WTC11 (cell line): ENCODE data around the gene ANTXR2. TPM values are rescaled to one million over a fixed set of nuclear protein-coding genes. Genes with fewer than 3 reads are reported as not detected.

Source experiments
- ATAC-seq: fragments of 200-7000 bp; cut with Tn5 transposase; 2 replicates; pipeline ENCODE4 v1.10.0; 2021; ENCODE audit warnings: mild to moderate bottlenecking, moderate library complexity
- CTCF ChIA-PET: fragments of 300-600 bp; sonication (Branson Sonifier 250); formaldehyde crosslinking; loops from one replicate; lab custom pipeline; 2021; ENCODE audit warnings: antibody characterized with exemption; lab: Charles Lee
- POLR2A ChIA-PET: fragments of 350-600 bp; sonication (Branson Sonifier 250); formaldehyde crosslinking; loops from one replicate; lab custom pipeline; 2021; ENCODE audit warnings: antibody characterized with exemption; lab: Charles Lee
- DNase-seq: peaks from one replicate; pipeline ENCODE4 v3.0.0; 2021; ENCODE audit warnings: low spot score
- H3K27ac Mint-ChIP-seq: 2 replicates; pipeline ENCODE4 v1.8.0; 2021; ENCODE audit warnings: mixed read lengths
- H3K27me3 Mint-ChIP-seq: 2 replicates; pipeline ENCODE4 v1.8.0; 2021; ENCODE audit warnings: low read depth, mild to moderate bottlenecking, moderate library complexity, mixed read lengths
- H3K36me3 Mint-ChIP-seq: 2 replicates; pipeline ENCODE4 v1.8.0; 2021; ENCODE audit warnings: mixed read lengths
- H3K4me1 Mint-ChIP-seq: 2 replicates; pipeline ENCODE4 v1.8.0; 2022; ENCODE audit warnings: mixed read lengths
- H3K4me3 Mint-ChIP-seq: 2 replicates; pipeline ENCODE4 v1.8.0; 2021; ENCODE audit warnings: mild to moderate bottlenecking, moderate library complexity, mixed read lengths
- H3K9me3 Mint-ChIP-seq: 2 replicates; pipeline ENCODE4 v1.8.0; 2021; ENCODE audit warnings: mixed read lengths
- CBFB ChIP-seq: sonication (generic); formaldehyde crosslinking; IDR thresholded peaks from 2 replicates; pipeline ENCODE4 v1.8.1; 2022; ENCODE audit warnings: mild to moderate bottlenecking, low read depth, missing genetic modification reagents
- CTCF ChIP-seq: fragments of 200-600 bp; IDR thresholded peaks from 2 replicates; pipeline ENCODE4 v1.8.0; 2022; ENCODE audit warnings: antibody characterized with exemption
- ERG ChIP-seq: fragments of 250-450 bp; sonication (Bioruptor Pico); IDR thresholded peaks from 2 replicates; pipeline ENCODE4 v1.8.0; 2021; ENCODE audit warnings: mild to moderate bottlenecking
- FOXP1 ChIP-seq: sonication (generic); formaldehyde crosslinking; IDR thresholded peaks from 2 replicates; pipeline ENCODE4 v1.8.0; 2022; ENCODE audit warnings: missing genetic modification reagents, mild to moderate bottlenecking, moderate library complexity, borderline replicate concordance
- GABPB1 ChIP-seq: sonication (generic); formaldehyde crosslinking; IDR thresholded peaks from 2 replicates; pipeline ENCODE4 v1.8.1; 2023; ENCODE audit warnings: mild to moderate bottlenecking, missing genetic modification reagents
- GTF2I ChIP-seq: fragments of 250-450 bp; sonication (Bioruptor Pico); conservative IDR thresholded peaks from 2 replicates; pipeline ENCODE4 v1.4.0; 2021; ENCODE audit warnings: mild to moderate bottlenecking
- MXD4 ChIP-seq: fragments of 250-450 bp; sonication (Bioruptor Pico); IDR thresholded peaks from 2 replicates; pipeline ENCODE4 v1.8.0; 2021; ENCODE audit warnings: mild to moderate bottlenecking, moderate library complexity, borderline replicate concordance
- NR3C1 ChIP-seq: sonication (generic); formaldehyde crosslinking; conservative IDR thresholded peaks from 2 replicates; pipeline ENCODE4 v1.8.1; 2023; ENCODE audit warnings: low read depth, mild to moderate bottlenecking, missing genetic modification reagents
- PREB ChIP-seq: sonication (generic); formaldehyde crosslinking; IDR thresholded peaks from 2 replicates; pipeline ENCODE4 v1.8.1; 2022; ENCODE audit warnings: mild to moderate bottlenecking, missing genetic modification reagents, moderate library complexity, borderline replicate concordance
- SMAD3 ChIP-seq: sonication (generic); formaldehyde crosslinking; IDR thresholded peaks from 2 replicates; pipeline ENCODE4 v1.8.0; 2022; ENCODE audit warnings: missing genetic modification reagents, mild to moderate bottlenecking, borderline replicate concordance
- SOX15 ChIP-seq: fragments of 250-450 bp; sonication (Bioruptor Pico); IDR thresholded peaks from 2 replicates; pipeline ENCODE4 v1.9.0; 2021; ENCODE audit warnings: mild to moderate bottlenecking
- TEAD1 ChIP-seq: sonication (generic); formaldehyde crosslinking; IDR thresholded peaks from 2 replicates; pipeline ENCODE4 v1.8.0; 2022; ENCODE audit warnings: mild to moderate bottlenecking, missing genetic modification reagents
- USF2 ChIP-seq: sonication (generic); formaldehyde crosslinking; IDR thresholded peaks from 2 replicates; pipeline ENCODE4 v1.8.1; 2023; ENCODE audit warnings: mild to moderate bottlenecking, missing genetic modification reagents, moderate library complexity
- ZBTB43 ChIP-seq: sonication (generic); formaldehyde crosslinking; IDR thresholded peaks from 2 replicates; pipeline ENCODE4 v1.8.1; 2023; ENCODE audit warnings: mild to moderate bottlenecking, missing genetic modification reagents
- ZNF138 ChIP-seq: sonication (generic); formaldehyde crosslinking; conservative IDR thresholded peaks from 2 replicates; pipeline ENCODE4 v1.8.1; 2022; ENCODE audit warnings: mild to moderate bottlenecking, moderate library complexity, missing genetic modification reagents
- ZNF263 ChIP-seq: sonication (generic); formaldehyde crosslinking; IDR thresholded peaks from 2 replicates; pipeline ENCODE4 v1.8.1; 2022; ENCODE audit warnings: low read depth, mild to moderate bottlenecking, moderate library complexity, missing genetic modification reagents
- ZNF396 ChIP-seq: fragments of 250-450 bp; sonication (Bioruptor Pico); IDR thresholded peaks from 2 replicates; pipeline ENCODE4 v1.8.0; 2021; ENCODE audit warnings: mild to moderate bottlenecking, moderate library complexity, borderline replicate concordance
- ZNF423 ChIP-seq: fragments of 250-450 bp; sonication (Bioruptor Pico); IDR thresholded peaks from 2 replicates; pipeline ENCODE4 v2.1.2; 2022; ENCODE audit warnings: mild to moderate bottlenecking, moderate library complexity
- ZNF671 ChIP-seq: fragments of 250-450 bp; sonication (Bioruptor Pico); IDR thresholded peaks from 2 replicates; pipeline ENCODE4 v1.8.0; 2021; ENCODE audit warnings: mild to moderate bottlenecking
- ZSCAN18 ChIP-seq: fragments of 250-450 bp; sonication (Bioruptor Pico); IDR thresholded peaks from 2 replicates; pipeline ENCODE4 v2.1.2; 2022; ENCODE audit warnings: mild to moderate bottlenecking, moderate library complexity
- total RNA-seq: library from RNA; stranded (reverse); gene quantifications from 3 replicates; pipeline ENCODE4 v1.2.3, GENCODE V29; 2021

The ANTXR2 gene
- total RNA-seq, 1 experiment from 2014 or later = 9.9 TPM

- TF ChIP-seq GTF2I (CRISPR knock-in tag) (no peak), TEAD1 (peak; percentile 70; the same call in 1 of the 2 replicates), ZNF263 (no peak), FOXP1 (CRISPR knock-in tag) (peak; percentile 83; the same call in 1 of the 2 replicates), ZNF671 (CRISPR knock-in tag) (no peak), MXD4 (no peak), ZSCAN18 (no peak), GABPB1 (CRISPR knock-in tag) (no peak), ERG (CRISPR knock-in tag) (no peak)
- TF ChIP-seq, all 79 proteins: peak for 14
Observed at GRCh38 chr4:79964400-79965211, 108.4 kb downstream of the ANTXR2 start (continued).

- Mint-ChIP-seq H3K36me3 (no peaks in the 10 kb centered on the region), H3K9me3 (no peaks in the 10 kb centered on the region), H3K4me3 (peak overlapping the region; percentile 82), H3K27ac (no peak overlapping the region), H3K4me1 (peaks cover 29% of the 10 kb centered on the region), H3K27me3 (peaks cover 35% of the 10 kb centered on the region)
- CTCF ChIA-PET = interaction anchor here (1.1 kb wide), 1 partner anchor 109 kb away, joined by 3 read pairs; the partner anchor contains the start of gene ANTXR2
- DNase-seq = no peak
- no peak for TF ChIP-seq ZNF671 (CRISPR knock-in tag)
- no peak for TF ChIP-seq CTCF
- no peak for TF ChIP-seq SOX15 (CRISPR knock-in tag)
- TF ChIP-seq ZNF138 (CRISPR knock-in tag) = no peak
- POLR2A ChIA-PET = interaction anchor here (0.6 to 0.8 kb wide), 2 partner anchors 10 to 416 kb away, joined by 3 to 4 read pairs; no protein-coding TSS in a partner anchor
- no peak for ATAC-seq
Observed at GRCh38 chr4:79964020-79964399, 109.0 kb downstream of the ANTXR2 start.

GRCh38 chr4:79959652-79960051 lies 113.4 kb downstream of the ANTXR2 start:
- ChIA-PET POLR2A (interaction anchor here (1.7 kb wide), 1 partner anchor 35 kb away, joined by 3 read pairs; no protein-coding TSS in a partner anchor), CTCF (no interaction called here)
- peak; percentile 20; the same call in 1 of the 2 replicates for ATAC-seq
- H3K9me3 Mint-ChIP-seq = no peaks in the 10 kb centered on the region
- no peaks in the 10 kb centered on the region for H3K36me3 Mint-ChIP-seq
- no peak overlapping the region for H3K4me3 Mint-ChIP-seq
- DNase-seq = no peak
- H3K27ac Mint-ChIP-seq = no peak overlapping the region
- peaks cover 18% of the 10 kb centered on the region for H3K27me3 Mint-ChIP-seq
- peaks cover 23% of the 10 kb centered on the region for H3K4me1 Mint-ChIP-seq
- TF ChIP-seq USF2 (CRISPR knock-in tag) (no peak), CBFB (CRISPR knock-in tag) (no peak), ZNF671 (CRISPR knock-in tag) (no peak), ZNF396 (CRISPR knock-in tag) (no peak), PREB (CRISPR knock-in tag) (no peak), TEAD1 (no peak), SMAD3 (no peak), ZNF423 (no peak), NR3C1 (CRISPR knock-in tag) (no peak), ZBTB43 (CRISPR knock-in tag) (no peak)
